HepG2 (cell line): ENCODE measurements around the gene AFF1. TPM values are rescaled to one million over a fixed set of nuclear protein-coding genes. Genes with fewer than 3 reads are reported as not detected.

Source experiments
- IRF9 ChIP-seq: sonication (generic); formaldehyde crosslinking; IDR thresholded peaks from 2 replicates; pipeline ENCODE4 v1.8.0; 2022; ENCODE audit warnings: missing genetic modification reagents, mild to moderate bottlenecking, borderline replicate concordance
- KDM5B ChIP-seq: sonication (generic); formaldehyde crosslinking; IDR thresholded peaks from 2 replicates; pipeline ENCODE4 v1.4.0; 2020; ENCODE audit warnings: missing genetic modification reagents, mild to moderate bottlenecking, borderline replicate concordance
- NR0B2 ChIP-seq: sonication (generic); formaldehyde crosslinking; IDR thresholded peaks from 2 replicates; pipeline ENCODE4 v1.4.0; 2020; ENCODE audit warnings: mild to moderate bottlenecking, missing genetic modification reagents
- SIX1 ChIP-seq: sonication (generic); formaldehyde crosslinking; IDR thresholded peaks from 2 replicates; pipeline ENCODE4 v1.4.0; 2020; ENCODE audit warnings: missing genetic modification reagents, borderline replicate concordance
- ZBTB40 ChIP-seq, 2 experiments: fragments of 450-650 bp in 1 of 2; sonication (generic) in 1 of 2; formaldehyde crosslinking in 1 of 2; IDR thresholded peaks; 2 replicates each; pipeline versions ENCODE4 v1.6.1 to v1.8.0; 2016 to 2022; ENCODE audit warnings: antibody characterized with exemption in 1 of 2, mild to moderate bottlenecking in 1 of 2, missing genetic modification reagents in 1 of 2
- ZNF704 ChIP-seq: sonication (generic); formaldehyde crosslinking; IDR thresholded peaks from 2 replicates; pipeline ENCODE4 v1.8.1; 2023; ENCODE audit warnings: mild to moderate bottlenecking, inconsistent platforms, moderate library complexity, missing genetic modification reagents, borderline replicate concordance
- ZSCAN31 ChIP-seq: sonication (generic); formaldehyde crosslinking; IDR thresholded peaks from 2 replicates; pipeline ENCODE4 v1.5.0; 2020; ENCODE audit warnings: low read depth, mild to moderate bottlenecking, missing genetic modification reagents
- polyA plus RNA-seq, 8 experiments: library from polyadenylated mRNA; depleted of rRNA in 3 of 8; stranded (reverse) in 7 of 8; unstranded in 1 of 8; fragments of >200 nt; fragmentation: Illumina TruSeq in 4 of 8; extraction: Trizol in 4 of 8; gene quantifications; 2 replicates each; pipeline versions ENCODE4 v1.2.1 to v1.2.3, GENCODE V29; 2011 to 2016; ENCODE audit warnings: low read depth in 4 of 8, missing spikeins in 1 of 8, mixed read lengths in 1 of 8; ENCODE audit not compliant: insufficient read depth in 1 of 8
- total RNA-seq, 5 experiments: library from RNA; depleted of rRNA; stranded (reverse); fragments of >200 nt; fragmentation: Illumina TruSeq; extraction: Trizol; gene quantifications; 2 replicates each; pipeline ENCODE4 v1.2.3, GENCODE V29; 2016; ENCODE audit warnings: low read depth in 1 of 5

The AFF1 gene
- total and polyA plus RNA-seq, 2 of the 13 experiments (the other 11 are each of a cell fraction or from before 2014, with no cell fraction given) = 15.5 to 15.9 TPM

GRCh38 chr4:87009095-87009648 is 74.4 kb downstream of the AFF1 start (continued):
- TF ChIP-seq ZBTB40 (IDR thresholded peaks at IDR 0.05) (no peak), ZBTB40 (CRISPR knock-in tag; IDR thresholded peaks at IDR 0.05) (no peak), NR0B2 (CRISPR knock-in tag) (no peak), ZSCAN31 (CRISPR knock-in tag) (no peak), SIX1 (CRISPR knock-in tag) (no peak), KDM5B (CRISPR knock-in tag) (no peak), ZNF704 (CRISPR knock-in tag) (no peak), IRF9 (CRISPR knock-in tag) (no peak)
- TF ChIP-seq, all 625 proteins: peak for 0
